GM18870 (cell line): Measurements from ENCODE around the gene HNRNPA2B1.
"Not testable (repeated sequence)": the region's sequence is repeated elsewhere in the genome, so short reads cannot be mapped to it uniquely, and the experiment has no call there.

Source experiments
- ATAC-seq: cut with Tn5 transposase; IDR thresholded peaks from one replicate; pipeline ENCODE4 v1.9.1; 2021; ENCODE audit warnings: moderate library complexity; ENCODE audit not compliant: unreplicated experiment

The HNRNPA2B1 gene

GRCh38 chr7:26198781-26199169 lies 1.8 kb downstream of the HNRNPA2B1 start:
- no peak for ATAC-seq

- no peak for ATAC-seq
These were observed 2.3 kb downstream of the HNRNPA2B1 start for GRCh38 chr7:26198133-26198780.

DNA sequence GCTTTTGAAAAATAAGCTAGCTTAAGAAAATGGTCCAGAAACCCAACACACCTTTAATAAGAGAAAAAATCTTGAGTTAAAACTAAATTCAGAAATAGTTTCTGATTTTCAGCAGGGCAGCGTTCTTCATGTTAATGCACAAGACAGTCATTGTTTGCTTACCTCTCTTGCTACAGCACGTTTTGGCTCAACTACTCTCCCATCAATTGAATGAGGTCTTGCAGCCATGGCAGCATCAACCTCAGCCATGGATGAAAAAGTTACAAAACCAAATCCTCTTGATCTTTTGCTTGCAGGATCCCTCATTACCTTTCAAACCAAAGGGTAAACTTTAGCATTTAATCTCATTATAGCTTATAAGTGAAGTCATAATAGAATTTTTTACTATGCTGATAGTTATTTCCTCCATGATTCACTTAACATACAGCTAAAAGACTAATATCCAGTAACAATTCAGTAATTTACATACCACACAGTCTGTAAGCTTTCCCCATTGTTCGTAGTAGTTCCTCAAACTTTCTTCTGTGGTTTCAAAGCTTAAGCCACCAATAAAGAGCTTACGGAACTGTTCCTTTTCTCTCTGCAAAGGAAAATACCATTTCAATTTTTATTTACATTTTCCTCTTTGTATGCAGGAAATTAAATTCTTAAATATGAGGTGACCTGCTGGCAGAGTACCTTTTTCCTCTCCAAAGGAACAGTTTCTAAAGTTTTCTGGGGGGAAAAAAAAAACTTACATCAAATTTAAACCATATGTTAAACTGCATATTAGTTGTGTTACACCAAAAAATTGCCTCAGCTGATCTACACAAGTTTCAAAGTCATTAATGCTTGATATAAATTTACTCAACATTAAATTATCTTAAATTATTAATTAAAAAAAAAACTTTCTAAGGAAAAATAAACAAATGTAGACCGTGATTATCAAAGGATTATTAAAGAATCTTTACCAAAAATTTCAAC lies 3.1 kb downstream of the HNRNPA2B1 start:
- no peak for ATAC-seq

DNA sequence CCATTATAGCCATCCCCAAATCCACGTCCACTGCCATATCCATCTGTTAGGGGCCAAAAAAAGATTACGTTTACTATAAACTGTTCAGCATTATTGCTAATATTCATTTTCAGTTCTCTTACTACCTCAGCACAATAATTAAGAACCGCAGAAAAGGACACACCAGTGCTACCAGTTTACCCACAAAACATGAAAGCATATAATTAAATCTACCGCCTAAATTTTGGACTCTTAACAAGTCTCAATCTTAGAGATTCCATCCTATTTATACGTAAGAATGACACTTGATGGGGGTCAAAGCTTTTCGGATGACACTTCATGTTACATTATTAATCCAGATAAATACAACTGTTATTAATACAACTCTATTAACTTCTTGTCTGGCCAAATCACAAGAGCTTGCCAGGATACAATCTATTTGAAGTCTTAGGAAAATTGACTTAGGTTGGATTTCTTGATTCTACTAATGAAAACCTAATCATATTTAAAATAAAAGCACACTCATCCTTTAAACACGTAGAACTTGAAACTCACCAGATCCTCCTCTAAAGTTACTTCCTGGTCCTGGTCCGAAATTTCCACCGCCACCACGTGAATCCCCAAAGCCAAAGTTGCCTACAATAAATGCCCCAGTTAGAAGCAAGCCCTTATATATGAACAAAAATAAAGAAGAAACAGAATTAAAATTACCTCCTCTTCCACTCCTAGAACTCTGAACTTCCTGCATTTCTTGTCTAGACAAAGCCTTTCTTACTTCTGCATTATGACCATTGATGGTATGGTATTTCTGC lies 4.5 kb downstream of the HNRNPA2B1 start:
- no peak for ATAC-seq

DNA sequence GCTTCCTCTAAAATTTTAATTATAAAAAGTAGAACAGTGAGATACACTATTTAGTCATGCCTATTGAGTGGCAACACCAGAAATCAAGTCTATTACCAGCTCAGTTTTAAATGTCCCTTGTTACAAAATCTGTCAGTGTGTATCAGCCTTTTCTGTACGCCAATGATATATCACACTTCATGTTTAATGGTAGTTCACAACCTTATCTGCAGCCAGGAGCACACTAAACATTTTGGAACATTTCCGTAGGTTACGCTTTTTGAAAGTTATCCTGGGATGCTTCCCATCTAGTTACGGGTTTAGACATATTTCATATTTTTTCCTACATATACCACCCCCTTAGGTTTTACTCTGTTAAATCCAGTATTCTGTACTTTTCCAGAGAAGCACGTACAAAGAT lies 5.4 kb downstream of the HNRNPA2B1 start:
- ATAC-seq, result no peak

DNA sequence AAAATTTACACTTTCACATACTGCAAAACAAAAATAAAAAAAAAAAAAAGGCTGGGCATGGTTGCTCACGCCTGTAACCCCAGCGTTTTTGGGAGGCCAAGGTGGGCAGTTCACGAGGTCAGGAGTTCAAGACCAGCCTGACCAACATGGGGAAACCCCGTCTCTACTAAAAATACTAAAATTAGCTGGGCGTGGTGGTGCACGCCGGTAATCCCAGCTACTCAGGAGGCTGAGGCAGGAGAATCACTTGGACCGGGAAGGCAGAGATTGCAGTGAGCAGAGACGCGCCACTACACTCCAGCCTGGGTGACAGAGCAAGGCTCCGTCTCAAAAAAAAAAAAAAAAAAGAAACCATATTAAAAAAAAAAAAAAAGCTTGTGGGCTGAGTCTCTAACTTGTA lies 5.8 kb downstream of the HNRNPA2B1 start:
- not testable (repeated sequence) for ATAC-seq

DNA sequence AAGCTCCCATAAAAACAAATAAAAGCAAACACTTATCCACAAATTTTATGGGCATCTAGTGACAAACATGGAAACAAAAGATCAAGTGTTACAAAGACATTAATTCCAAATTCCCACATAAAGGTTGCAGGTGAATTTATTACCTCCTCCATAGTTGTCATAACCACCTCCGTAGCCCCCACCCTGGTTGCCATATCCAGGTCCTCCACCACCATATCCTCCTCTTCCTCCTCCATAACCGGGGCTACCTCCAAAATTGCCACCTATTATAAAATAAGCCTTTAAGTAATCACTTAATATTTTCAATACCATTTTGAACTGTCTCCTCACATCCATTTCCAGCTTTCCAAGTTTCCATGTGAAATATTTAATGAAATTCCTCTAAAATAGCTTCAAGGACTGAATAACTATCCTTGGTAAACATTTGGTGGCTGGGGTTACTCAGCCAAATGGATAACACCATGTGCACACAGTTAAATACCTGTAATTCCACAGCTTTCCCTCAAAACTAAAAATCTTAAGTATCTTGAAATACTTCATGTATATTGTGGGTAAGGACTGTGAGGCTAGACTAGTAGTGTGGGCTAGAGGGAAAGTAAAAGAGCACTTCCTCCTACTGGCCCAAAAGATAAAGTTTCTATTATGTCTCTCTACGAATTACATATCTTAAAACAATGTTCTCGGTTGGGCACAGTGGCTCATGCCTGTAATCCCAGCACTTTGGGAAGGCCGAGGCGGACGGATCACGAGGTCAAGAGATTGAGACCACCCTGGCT lies 6.9 kb downstream of the HNRNPA2B1 start:
- ATAC-seq, result no peak

GRCh38 chr7:26192485-26193087 lies 8.0 kb downstream of the HNRNPA2B1 start:
- no peak for ATAC-seq

- ATAC-seq, result no peak
These were observed 8.5 kb downstream of the HNRNPA2B1 start for GRCh38 chr7:26191974-26192479.

- ATAC-seq, result no peak
These were observed 9.1 kb downstream of the HNRNPA2B1 start for GRCh38 chr7:26191233-26191973.

- ATAC-seq, result no peak
These were observed 10.1 kb downstream of the HNRNPA2B1 start for GRCh38 chr7:26190417-26190869.

DNA sequence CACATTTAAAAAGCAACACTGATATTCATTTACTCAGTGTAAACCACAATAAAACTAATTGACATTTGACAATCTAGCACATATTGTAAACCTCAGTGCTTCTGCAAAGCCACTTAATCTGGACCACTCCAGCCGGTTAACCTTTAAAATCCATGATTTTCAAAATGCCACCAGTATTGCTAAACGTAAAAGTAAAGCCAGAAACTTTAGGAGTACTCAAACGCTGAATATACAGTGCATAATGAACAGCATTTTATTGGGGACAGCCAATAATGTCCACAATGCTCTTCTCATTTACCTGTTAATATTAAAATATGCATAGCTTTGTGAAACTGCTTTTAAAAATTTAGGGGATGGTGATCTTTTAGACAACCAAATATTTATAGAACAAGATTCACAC lies 10.8 kb downstream of the HNRNPA2B1 start:
- no peak for ATAC-seq

GRCh38 chr7:26188957-26189541 lies 11.5 kb downstream of the HNRNPA2B1 start:
- ATAC-seq, result no peak

- ATAC-seq, result no peak
These were observed 12.2 kb downstream of the HNRNPA2B1 start for GRCh38 chr7:26188206-26188956.

DNA sequence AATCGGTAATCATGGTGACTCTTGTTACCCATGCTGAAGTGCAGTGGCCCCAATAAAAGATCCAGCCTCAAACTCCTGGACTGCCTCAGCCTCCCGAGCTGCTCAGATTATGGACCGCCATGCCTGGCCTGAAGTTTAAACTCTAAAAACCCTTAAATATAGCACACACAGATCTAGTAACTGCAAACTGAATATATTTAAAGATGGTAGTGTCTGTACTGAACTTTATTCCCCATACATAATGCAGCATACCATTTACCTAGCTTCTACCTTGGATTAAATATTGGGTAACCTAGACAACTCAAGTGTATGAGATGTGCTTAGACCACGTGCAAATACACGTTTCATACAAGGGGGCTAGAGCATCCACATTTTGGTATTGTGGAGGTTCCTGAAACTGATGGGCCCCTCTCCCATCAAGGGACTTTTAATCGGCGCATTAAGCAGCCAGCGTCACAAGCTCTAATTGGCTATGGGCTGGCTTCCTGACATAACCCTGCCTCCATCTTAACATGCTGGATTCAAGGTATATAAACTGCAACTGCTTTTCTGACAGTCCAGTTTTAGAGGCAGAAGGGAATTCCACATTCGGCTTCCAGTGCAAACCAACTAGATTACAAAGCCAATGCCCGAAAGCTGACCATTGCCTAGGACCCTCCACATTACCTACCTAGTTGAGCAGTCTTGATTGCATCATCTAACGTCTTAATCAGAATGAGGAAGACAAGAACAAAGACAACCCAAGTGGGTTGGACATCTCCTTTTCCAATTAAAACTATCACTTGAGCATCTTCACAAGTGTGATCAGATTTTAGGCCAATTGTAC lies 13.0 kb downstream of the HNRNPA2B1 start:
- ATAC-seq, result no peak

DNA sequence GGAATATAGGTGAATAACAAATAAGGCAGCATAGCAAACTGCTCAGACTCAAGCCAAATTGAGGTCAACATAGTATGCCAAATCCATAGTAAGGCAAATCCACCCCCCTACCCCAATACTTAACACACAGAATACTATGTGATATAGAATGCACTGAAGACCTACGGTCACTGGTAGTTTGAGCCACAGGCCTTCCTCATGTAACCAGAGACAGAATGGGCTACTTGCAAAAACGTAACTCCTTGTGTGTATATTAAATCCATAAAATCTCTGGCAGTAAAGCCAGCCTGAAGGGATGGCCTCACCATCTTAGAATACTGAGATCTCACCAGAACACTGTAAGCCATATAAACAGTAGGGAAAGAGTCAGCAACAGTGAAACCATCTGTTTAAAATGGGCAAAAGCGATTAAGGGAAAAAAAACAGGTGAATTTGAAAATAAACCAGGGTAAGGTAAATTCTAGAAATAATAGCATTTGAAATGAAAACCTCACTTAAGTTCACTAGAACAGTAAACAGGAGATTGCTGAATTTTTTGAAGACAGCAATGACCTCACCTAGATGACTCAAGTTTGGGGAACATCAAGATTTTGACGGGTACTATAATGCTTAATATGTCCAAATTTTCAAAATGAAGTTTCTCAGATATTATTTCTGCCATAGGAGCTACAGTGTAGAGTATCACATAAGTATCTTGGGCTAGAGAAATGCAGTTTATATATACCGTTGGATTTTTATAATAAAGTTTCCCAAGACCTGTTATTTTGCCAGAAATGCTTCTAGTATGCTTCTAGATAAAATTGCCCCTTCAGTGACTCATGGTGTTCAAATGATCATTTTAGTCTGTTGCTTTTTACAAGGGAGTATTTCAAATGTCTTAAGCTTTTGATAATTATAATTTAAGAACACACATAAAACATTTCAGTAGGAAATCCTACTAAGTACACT lies 13.9 kb downstream of the HNRNPA2B1 start:
- no peak for ATAC-seq
